ENCODE measurements around the gene ARHGEF28. TPM values are rescaled to one million over a fixed set of nuclear protein-coding genes. Genes with fewer than 3 reads are reported as not detected.

ARHGEF28 gene
- total RNA-seq, 1 donor = 26.2 TPM

DNA sequence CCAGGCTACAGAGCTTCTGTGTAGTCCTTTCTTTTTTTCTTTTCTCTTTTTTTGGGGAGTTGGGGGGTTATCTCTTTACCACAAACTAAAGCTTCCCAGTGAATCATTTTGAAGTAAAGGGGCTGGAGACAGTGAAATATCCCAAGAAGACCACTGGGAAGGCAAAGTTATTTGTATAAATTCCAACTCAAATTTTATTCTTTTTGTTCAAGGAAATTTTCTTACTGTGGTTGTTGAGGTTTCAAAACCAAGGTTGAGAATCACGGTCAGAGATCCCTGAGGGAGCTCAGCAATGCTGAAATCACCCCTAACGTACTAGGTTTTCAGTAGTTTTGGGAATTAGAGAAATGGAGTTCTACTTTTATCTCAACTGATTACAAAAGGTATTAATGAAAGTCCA, 175.7 kb downstream of the ARHGEF28 start:
- no peak for DNase-seq (ENCODE audit: low read depth)
- no peak overlapping the region for H3K4me3 ChIP-seq (ENCODE audit: low read depth, low read length)
- TF ChIP-seq, protein P1, sequence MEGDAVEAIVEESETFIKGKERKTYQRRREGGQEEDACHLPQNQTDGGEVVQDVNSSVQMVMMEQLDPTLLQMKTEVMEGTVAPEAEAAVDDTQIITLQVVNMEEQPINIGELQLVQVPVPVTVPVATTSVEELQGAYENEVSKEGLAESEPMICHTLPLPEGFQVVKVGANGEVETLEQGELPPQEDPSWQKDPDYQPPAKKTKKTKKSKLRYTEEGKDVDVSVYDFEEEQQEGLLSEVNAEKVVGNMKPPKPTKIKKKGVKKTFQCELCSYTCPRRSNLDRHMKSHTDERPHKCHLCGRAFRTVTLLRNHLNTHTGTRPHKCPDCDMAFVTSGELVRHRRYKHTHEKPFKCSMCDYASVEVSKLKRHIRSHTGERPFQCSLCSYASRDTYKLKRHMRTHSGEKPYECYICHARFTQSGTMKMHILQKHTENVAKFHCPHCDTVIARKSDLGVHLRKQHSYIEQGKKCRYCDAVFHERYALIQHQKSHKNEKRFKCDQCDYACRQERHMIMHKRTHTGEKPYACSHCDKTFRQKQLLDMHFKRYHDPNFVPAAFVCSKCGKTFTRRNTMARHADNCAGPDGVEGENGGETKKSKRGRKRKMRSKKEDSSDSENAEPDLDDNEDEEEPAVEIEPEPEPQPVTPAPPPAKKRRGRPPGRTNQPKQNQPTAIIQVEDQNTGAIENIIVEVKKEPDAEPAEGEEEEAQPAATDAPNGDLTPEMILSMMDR (IDR thresholded peaks at IDR 0.05; ENCODE audit: insufficient read depth, low read length) = no peak

DNA sequence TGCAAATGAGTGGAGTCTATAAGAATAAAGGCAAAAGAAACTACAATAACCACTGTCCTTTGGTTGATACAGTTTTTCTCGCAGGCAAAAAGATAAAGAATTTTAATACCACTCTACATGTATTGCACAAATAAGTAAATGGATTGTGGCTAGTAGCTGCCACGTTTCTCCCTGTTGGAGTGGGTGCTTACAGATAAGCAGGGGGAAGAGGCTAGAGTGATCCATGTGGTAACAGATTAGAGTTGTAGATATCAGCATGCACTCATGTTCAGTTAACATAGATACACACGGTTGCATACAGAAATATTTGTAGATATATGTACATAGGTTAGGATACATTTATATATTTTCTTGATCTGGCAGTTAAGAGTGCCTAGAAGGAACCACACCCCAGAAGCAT, 179.5 kb downstream of the ARHGEF28 start:
- TF ChIP-seq, protein P1 (IDR thresholded peaks at IDR 0.05; ENCODE audit: insufficient read depth, low read length) = no peak
- no peak overlapping the region for H3K4me3 ChIP-seq (ENCODE audit: low read depth, low read length)
- no peak for DNase-seq (ENCODE audit: low read depth)

DNA sequence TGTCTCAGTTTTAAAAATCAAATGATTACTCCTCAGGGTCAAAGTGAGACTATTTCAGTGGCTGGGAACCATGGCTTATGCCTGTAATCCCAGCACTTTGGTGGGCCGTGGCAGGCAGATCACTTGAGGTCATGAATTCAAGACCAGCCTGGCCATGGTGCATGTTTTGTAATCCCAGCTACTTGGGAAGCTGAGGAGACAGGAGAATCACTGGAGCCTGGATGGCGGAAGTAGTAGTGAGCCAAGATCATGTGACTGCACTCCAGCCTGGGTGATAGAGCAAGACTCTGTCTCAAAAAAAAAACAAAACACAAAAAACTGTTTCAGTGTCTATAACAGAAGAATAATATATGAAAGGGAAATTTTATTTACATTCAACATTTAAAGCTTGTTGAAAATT, 182.9 kb downstream of the ARHGEF28 start:
- no peak overlapping the region for H3K4me3 ChIP-seq (ENCODE audit: low read depth, low read length)
- no peak for DNase-seq (ENCODE audit: low read depth)
- TF ChIP-seq, protein P1 (IDR thresholded peaks at IDR 0.05; ENCODE audit: insufficient read depth, low read length) = no peak

- DNase-seq (ENCODE audit: low read depth) = no peak
- H3K4me3 ChIP-seq (ENCODE audit: low read depth, low read length) = no peak overlapping the region
- TF ChIP-seq, protein P1 (IDR thresholded peaks at IDR 0.05; ENCODE audit: insufficient read depth, low read length) = no peak
Measured at GRCh38 chr5:73810429-73810828, 184.4 kb downstream of the ARHGEF28 start.

- DNase-seq (ENCODE audit: low read depth) = no peak
- TF ChIP-seq, protein P1 (IDR thresholded peaks at IDR 0.05; ENCODE audit: insufficient read depth, low read length) = no peak
- no peak overlapping the region for H3K4me3 ChIP-seq (ENCODE audit: low read depth, low read length)
Measured at GRCh38 chr5:73812457-73812856, 186.5 kb downstream of the ARHGEF28 start.

DNA sequence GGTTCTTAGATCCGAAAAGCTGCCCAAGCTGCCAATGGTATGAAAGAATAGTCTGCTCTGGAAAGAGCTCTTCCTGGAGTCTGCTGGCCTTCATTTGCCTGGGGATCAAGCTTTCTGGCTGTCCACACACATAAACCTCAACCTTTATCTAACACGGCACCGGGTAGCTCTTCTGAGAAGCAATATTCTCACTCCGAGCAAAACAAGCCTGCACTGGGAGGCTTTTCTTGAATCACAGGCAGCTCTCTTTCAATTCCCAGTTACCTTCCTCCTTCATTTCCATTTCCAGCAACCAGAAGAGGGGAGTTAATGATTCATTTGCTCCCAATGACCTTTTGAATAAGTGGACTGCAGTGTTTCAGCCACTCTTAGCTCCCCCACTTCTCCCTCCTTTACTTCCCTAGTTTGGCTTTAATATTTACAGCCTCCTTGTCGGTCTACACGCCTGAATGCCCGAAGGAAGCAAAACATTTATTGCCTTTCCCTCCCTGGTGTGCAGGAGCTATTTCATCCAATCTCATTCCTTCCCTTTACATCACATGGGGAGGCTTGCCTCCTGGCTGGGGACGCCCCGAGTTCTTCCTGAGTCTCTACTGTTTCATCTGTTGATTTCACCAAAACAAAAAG, 187.1 kb downstream of the ARHGEF28 start:
- TF ChIP-seq, protein P1 (IDR thresholded peaks at IDR 0.05; ENCODE audit: insufficient read depth, low read length) = no peak
- no peak for DNase-seq (ENCODE audit: low read depth)
- no peak overlapping the region for H3K4me3 ChIP-seq (ENCODE audit: low read depth, low read length)
